Head of caudate nucleus (tissue), 42 donors: ENCODE results near the gene MROH2B.

Experiments
- DNase-seq, 42 donors: peaks; one replicate each; pipeline versions ENCODE4 v3.0.0 to v3.0.0-alpha.2; 2020 to 2021; ENCODE audit warnings: mixed read lengths in 7 of 42
- intact Hi-C: fragments of 100-400 bp; cut with DNase I; formaldehyde crosslinking; loops from one replicate; pipeline ENCODE4 v1.15.0; 2022

Gene MROH2B

DNA sequence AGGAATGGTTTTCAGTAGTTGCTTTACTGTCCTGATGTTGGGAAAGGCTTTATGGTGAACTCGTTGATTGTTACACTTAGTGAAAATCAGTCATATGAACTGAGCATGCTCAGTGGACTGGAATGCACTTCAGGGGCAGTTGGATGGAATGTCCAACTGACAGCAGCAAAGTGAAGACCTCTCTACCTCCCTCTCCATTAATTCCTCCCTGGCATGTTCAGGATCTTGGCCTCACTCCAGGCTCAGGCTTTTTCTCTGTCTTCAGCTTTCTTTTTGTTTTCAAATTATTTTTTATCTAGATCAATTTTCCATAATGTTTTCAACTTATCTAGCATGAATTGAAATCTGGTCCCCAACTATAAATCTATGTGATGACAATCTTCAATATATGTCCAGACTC is at the start of gene MROH2B:
MROH2B (minus strand) TSS at position 101 of the 400 bp plus-strand sequence. CDS start 490 bp downstream, outside the sequence.
- intact Hi-C loops = no loop called here
- DNase-seq = no peak

DNA sequence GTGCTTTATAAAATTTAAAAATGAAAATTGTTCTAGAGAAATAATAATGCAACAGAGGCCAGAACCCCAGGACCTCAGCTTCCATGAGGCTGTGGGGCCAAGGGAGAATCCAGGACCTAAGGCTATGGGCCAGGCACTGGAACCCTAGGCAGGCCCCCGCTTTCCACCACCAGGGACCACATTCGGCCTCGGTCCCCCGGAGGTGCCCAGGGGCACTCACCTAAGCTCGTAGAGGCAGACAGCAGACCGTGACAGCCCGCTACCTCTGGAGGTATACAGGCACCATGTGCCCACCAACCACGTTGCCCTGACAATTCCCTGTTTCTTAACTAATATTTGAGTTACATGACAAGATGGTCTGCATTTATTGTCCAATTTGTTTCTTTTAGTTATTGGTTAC is 49.5 kb upstream of the MROH2B start:
- DNase-seq = no peak
- intact Hi-C loops = no loop called here

DNA sequence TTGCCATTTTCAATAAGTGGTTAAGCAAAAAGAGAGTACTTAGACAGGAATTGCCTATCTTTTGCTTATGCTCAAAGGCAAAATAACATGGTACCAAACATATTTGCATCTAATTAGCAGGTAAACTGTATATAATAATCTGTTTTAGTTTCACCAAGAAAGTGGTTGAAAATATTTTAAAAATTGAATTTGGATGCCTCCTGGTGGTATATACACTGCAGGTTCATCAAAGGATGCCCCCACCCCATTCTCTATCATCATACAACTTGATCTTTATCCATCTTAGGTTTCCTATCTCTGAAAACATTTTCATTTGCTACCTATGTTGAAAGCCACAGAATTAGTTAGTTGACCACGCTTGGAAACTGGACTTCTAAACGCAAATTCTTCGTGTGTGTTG is 47.0 kb upstream of the MROH2B start:
- intact Hi-C loops = no loop called here
- DNase-seq = no peak

DNA sequence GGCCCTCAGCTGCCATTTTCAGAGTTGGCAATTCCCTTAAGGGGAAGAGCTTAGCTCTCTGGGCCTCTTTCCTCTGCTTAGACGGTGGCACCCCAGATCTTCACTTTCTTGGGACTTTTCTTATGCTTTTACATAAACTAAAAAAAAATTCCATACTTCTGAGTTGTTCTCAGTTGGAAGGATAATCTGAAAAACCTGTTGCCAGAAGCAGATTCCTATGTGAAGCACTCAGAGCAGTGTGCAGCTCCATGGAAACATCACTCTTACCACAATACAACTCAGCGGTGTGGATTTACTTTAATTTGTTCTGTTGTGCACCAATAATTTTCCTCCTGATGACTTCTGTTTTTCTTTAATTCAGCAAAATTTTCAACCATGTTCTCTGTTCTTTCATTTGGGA is 44.1 kb upstream of the MROH2B start:
- intact Hi-C loops = no loop called here
- no peak for DNase-seq

DNA sequence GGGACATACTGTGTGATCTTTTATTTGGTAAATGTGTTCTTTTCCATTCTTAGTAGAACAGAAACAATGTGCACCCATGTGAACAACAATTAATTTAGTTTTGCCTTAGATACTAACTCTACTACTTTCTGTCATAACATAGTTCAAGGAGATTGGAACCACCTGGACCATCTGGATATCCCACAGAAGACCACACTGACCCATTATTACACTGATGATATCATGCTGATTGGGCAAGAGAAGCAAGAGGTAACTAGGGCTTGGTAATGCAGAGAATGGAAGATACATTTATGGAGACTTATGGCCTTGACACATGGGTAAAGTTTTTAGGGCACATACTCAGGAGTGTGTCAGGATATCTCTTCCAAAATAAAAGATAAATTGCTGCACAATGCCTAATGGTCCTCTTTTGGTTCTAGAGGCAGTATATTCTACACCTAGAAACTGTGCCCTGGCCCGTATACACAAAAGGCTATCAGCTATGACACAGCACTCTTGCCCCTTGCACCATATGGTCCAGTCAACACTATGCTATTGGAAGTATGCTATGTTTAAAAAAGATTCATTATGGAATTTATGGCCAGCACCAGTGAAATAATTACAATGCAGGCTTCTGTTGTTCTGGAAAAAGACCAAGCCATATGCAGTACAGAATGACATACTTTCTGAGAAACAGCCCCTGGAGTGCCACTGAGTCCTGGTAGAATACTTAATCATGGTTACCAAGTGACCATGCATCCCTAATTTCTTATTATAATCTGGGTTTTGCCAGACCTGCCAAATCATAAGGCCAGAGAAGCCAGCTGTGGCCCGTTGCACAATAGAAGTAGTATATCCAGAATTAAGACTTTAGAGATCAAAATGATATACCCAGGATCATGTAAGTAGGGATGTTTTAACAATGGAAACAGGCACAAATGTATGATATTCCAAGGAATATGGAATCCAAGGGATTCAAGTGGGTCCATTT is 41.6 kb upstream of the MROH2B start:
- intact Hi-C loops = no loop called here
- DNase-seq = no peak

DNA sequence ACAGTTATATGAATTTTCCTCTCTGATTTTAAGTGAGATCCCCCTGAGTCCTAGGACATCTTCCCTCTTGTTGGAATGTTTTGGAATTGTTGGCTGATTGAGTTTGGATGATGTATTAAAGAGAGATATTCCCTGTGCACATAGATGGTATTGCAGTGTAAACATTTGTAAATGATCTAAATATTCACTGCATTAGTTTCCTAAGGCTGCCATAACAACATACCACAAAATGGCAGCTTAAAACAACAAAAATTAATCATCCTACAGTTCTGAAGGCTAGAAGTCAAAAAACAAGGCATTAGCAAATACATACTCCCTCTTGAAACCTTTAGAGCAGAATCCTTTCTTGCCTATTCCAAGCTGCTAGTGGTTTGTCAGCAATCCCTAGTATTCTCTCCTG is 38.0 kb upstream of the MROH2B start:
- intact Hi-C loops = no loop called here
- no peak for DNase-seq

DNA sequence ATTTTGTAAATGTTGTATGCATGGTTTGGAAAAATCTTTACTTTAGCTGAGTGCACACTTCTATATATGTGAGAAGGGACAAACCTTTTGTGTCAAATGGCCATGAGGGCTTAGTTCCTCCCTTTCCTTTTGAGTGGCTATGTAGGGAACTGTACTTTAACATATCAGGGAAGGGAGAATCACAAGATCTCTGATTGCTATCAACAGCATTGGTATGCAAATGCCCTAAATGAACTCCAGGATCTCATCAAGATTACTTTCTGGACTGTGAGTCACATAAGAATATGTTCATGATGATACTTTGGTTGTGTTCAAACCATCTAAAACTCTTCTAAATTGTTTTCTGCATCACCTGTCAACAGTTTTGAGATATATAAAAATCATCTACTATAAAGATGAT is 31.2 kb upstream of the MROH2B start:
- no peak for DNase-seq
- intact Hi-C loops = no loop called here

DNA sequence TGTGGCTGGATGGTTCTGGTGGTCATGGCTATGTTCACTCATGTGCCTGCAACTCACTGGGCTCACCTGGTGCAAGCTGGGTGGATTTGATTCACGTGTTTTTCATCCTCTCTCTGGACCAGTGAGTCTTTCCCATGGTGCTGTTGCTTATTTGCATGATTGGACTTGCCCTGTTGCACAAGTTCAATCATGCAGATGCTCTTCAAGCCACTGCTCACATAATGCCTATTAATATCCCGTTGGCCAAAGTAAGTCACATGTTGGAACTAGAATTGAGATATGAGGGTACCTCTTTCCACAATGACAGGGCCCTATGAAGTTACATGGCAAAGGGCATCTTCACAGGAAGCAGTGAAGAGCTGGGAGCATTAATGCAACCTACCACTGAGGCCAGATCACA is 26.5 kb upstream of the MROH2B start:
- intact Hi-C loops = no loop called here
- no peak for DNase-seq

DNA sequence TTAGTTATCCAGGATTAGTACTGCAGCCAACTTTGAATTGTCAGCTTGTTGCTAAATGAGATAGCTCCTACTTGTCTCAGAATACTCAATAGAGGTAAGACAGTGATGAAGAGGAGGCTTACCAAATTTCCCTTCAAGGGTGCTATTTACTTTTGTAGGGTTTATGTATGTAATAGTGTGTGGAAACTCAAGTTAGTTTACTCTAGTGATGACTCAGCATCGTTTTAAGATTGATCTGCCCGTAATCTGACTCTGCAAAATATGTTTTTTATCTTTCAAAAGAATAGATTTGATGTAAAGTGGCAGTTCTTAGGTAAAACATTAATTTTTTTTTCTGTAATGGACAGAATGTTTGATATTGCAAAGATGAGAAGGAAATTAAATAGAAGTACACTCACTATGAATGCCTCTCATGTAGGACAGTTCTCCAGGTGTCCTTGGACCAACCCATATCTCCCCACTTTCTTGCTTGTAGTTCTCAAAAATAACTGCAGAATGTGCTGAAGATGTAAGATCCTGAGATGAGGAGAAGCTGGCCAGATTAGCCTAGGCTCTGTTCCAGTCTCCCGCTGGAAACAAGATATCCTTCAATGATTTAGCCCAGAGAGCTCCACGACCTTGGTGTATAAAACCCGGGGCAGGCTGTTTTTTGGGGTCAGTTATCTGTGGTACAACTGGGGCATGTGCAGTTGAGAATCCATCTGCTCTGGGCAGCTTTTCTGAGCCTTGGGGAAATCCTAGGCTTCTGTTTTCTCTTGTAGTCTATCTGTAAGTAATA is 24.4 kb upstream of the MROH2B start:
- DNase-seq = no peak
- intact Hi-C loops = no loop called here

DNA sequence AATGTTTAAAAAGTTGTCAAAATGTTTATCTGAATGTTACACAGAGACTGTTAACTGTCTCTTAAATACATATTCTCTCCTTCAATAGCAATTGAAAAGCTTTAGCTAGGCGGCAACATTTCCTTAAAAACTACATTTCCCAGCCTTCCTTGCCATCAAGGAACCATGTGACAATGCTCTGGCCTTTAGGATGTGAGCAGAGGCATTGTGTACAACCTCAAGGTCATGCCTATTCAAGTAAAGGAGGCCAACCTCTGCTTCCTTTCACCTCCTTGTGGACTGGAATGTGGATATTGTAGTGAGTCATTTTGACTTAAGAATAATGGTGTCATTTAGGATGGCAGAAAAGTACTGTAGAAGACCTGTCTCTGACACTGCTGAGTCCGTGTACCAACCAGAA is 23.7 kb upstream of the MROH2B start:
- intact Hi-C loops = no loop called here
- no peak for DNase-seq

DNA sequence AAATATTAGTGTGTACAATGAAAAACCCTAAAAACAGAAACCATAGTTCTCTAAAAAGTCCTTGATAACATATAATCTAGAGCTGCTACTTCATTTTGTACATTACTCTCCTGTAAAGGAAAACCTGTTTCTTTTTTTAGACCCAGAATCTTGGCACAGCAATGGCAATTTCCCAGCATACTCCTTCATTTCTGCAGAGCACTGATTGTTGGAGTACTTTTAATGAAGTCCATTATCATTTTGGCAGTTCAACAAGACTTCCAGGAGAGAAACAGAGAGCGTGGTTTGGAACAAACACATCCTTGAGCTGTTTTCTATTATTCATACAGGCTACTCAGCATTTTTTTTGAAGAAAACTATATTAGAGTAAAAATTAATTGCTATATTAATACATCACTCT is 22.7 kb upstream of the MROH2B start:
- DNase-seq = no peak
- intact Hi-C loops = no loop called here

DNA sequence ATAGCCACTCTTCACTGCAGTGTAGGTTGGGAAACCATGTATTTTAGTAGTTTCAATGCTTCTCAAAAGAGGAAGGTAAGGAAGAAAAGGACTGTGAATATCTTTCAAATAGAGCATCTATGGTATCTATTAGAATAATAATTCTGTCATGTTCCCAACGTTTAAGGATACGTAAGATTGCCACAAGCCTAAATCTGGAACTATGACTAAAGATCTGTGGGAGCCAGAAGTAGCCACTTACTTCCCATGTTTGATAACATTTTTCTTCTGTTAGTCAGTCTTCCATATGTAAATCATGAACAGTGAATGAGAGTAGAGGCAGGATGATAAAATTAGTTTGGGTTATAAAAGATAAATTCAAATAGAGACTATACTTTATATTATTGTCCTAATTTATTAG is 16.3 kb upstream of the MROH2B start:
- intact Hi-C loops = no loop called here
- no peak for DNase-seq

DNA sequence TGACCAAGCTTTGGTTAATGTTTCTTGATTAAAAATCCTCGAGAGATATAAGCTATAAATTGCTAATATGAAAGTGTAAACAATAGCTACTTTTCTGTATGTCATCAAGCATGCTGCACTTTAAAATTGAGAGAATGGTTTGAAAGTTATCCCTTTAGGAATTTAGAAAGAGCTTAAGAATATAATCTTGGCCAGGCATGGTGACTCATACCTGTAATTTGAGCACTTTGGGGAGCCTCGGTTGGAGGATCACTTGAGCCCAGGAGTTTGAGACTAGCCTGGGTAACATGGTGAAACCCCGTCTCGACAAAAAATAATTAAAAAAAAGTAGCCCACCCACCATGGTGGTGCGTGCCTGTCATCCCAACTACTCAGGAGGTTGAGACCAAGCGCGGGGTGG is 12.2 kb upstream of the MROH2B start:
- intact Hi-C loops = no loop called here
- no peak for DNase-seq

DNA sequence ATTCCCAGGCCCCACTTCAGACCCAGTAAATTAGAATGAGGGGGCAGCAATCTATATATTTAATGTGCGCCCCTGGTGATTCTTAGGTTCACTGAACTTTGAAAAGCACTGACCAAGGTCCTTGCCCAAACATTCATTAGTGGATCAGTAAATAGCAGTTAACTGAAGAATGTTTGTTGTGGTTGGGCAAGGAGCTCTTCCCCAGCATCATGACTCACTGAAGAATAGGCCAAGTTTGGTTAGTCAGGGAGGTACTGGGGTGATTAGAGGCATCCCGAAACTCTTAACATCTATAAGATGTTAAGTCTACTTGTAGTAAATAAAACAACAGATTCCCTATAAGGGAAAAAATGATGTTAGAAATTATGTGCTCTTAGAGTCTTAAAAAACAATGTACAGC is 833 bp upstream of the MROH2B start:
- DNase-seq = no peak
- intact Hi-C loops = no loop called here

DNA sequence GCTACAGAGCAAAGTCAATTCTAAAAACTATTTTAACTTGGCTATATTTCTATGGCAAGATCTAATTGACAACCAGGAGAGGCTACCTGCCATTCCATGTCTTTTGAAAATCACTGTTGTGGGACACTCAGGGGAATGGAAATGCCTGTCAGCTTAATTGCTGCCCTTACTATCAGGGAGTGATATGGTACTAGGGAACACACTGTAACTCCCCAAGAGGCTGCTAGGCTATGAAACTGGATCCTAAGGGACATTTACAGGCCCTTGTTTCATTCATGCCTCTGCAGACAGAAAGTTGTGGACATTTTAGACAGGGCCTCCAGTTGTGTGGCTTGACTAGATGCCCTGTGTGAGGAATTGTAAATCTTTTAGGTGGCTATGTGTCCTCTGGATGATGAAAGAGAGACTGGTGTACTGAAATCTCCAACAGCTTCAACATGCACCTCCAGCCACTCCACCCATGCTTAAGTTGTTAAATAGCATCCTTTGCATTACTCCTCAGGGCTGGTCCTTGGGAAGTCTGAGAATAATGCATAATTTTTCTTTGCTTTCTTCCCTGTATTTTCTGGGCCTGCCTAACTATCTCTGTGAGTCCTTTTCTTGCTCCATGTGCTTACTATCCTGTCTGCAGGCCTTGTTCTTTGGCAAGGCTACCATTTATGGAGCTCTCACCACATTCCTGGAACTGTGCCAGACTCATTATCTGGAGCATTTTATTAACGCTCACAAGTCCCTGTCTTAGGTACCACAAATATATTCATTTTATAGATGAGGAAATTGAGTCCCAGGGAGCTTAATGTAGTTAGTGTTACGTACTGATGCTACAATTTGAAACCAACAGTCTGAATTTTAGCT is 3.2 kb downstream of the MROH2B start:
- no peak for DNase-seq
- intact Hi-C loops = no loop called here

DNA sequence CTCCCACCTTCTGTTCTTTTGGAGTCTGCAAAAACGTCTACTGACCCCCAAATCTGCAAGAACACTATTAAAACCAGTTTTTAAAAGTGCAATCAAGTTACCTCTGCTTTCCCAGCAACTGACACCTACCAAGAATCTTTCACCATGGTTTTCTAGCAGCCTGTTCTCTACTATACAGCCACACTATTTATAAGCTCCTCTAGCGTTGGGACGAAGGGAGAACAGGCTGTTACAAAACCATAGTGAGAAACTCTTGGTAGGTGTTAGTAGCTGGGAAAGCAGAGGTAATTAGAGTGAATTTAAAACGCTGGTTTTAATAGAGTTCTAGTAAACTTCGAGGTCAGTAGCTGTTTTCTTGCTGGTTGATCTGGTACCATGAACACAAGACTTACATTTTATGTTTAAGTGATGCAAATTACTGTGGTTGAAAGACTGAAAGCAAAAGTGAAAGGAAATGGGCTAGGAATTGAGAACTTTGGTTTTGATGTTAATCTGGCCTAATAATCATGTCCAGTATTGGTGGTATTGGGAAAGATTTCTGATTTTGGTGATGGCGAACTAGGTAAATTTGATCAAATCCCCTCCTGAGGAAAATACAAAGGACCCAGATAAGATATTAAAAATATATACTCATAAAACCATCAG is 5.3 kb downstream of the MROH2B start:
- no peak for DNase-seq
- intact Hi-C loops = no loop called here

DNA sequence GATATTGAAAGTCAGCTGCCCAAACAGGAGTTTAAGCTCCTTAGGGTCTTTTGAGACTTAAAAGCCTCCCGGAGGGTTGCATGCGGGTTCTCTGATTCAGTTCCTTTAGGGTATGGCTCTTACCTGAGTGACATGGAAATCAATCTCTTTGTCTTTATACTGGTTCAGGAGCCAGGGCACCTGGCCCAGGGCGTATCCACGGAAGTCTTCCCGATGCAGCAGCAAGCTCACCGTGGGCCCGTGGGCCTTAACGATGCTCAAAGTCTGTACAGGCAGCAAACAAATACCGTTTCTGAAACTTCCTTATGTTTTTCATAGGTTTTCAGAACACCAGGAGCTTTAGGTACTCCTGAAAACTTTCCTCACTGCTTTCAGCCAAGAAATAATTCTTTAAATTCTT is 13.2 kb downstream of the MROH2B start:
- DNase-seq = no peak
- intact Hi-C loops = no loop called here

DNA sequence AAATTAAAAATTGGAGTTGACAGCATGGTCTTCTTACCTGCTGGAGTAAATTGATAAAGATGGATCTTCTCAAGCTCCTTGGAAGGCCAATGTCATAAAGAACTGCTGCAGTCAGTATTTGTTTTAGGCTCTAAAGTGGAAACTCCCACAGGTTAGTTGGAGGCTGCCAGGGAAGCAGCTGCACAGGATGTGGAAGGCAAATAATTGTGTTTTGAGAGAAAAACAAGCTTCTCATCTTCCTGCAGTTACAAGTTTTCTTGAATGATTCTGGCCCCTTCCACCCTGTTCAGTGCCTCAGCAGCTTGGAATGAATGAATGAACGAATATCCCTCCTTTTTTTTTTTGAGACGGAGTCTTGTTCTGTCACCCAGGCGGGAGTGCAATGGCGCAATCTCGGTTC is 13.9 kb downstream of the MROH2B start:
- intact Hi-C loops = no loop called here
- no peak for DNase-seq

DNA sequence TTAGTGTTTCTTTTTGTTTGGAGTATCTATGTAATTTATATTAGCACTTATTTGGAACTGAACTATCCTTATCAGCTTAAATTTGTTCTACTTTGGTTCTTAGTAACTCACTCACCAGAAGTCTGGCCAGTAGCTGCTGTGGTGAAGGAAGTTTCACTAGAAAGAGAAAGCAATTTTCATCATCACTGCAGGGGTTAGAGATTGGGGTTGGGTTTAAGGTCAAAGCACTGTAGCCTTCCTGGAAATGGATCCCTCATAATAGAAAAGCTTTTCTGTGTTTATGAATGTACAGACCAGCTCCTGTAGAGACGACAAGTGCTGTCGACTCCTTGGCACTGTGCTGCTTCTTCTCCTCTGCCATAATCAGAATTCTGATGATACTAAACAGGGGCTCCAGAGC is 22.2 kb downstream of the MROH2B start:
- no peak for DNase-seq
- intact Hi-C loops = no loop called here
